Breast epithelium (tissue), 3 donors: ENCODE measurements around the gene PRR19.

ENCODE experiments used
- CTCF ChIP-seq, 3 donors: fragments of 450-650 bp; IDR thresholded peaks; one replicate each; pipeline ENCODE4 v1.5.1; 2016 to 2017; ENCODE audit warnings: antibody characterized with exemption in 3 of 3, mild to moderate bottlenecking in 3 of 3, moderate library complexity in 3 of 3
- POLR2AphosphoS5 ChIP-seq, 3 donors: sonication (generic); formaldehyde crosslinking; IDR thresholded peaks; one replicate each; pipeline ENCODE4 v1.6.1; 2017; ENCODE audit warnings: antibody characterized with exemption in 3 of 3

DNA sequence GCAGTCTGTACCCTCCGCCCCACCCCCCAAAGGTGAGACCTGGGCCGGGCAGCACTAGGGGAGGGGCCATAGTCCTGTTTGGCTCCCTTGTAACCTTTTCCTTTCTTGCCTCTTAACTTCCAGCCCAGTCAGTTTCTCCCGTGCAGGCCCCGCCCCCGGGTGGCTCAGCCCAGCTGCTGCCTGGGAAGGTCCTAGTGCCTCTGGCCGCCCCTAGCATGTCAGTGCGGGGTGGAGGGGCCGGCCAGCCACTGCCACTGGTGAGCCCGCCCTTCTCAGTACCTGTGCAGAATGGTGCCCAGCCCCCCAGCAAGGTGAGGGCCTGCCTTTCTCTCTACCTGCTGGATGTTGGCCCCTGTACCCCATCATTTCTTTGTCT, 10.5 kb upstream of the PRR19 start:
- TF ChIP-seq CTCF (IDR thresholded peaks at IDR 0.05): no peak
- TF ChIP-seq POLR2AphosphoS5 (IDR thresholded peaks at IDR 0.05): no peak
